GM12878 (cell line): ENCODE measurements around the gene FBXO27.

Source experiments
- CTCF ChIP-seq, 3 experiments: IDR thresholded peaks in 2 of 3; conservative IDR thresholded peaks in 1 of 3; 2 replicates each; pipeline ENCODE4 v1.5.1; 2011; ENCODE audit warnings: low read depth in 3 of 3, low read length in 3 of 3, mild to moderate bottlenecking in 3 of 3, control low read depth in 2 of 3, moderate library complexity in 2 of 3, inconsistent platforms in 1 of 3, mixed read lengths in 1 of 3; ENCODE audit not compliant: control insufficient read depth in 2 of 3, insufficient read depth in 1 of 3; ENCODE audit errors: extremely low read depth in 1 of 3
- E4F1 ChIP-seq: fragments of 450-650 bp; IDR thresholded peaks from 2 replicates; pipeline ENCODE4 v1.6.1; 2018; ENCODE audit warnings: borderline replicate concordance, mild to moderate bottlenecking; ENCODE audit not compliant: partially characterized antibody
- EP300 ChIP-seq, 2 experiments: fragments of 150-350 bp in 1 of 2; IDR thresholded peaks; 2 replicates each; pipeline ENCODE4 v1.6.1; 2011 to 2012; ENCODE audit warnings: low read depth in 2 of 2, low read length in 2 of 2, borderline replicate concordance in 1 of 2, improper control_type of control experiment in 1 of 2, inconsistent platforms in 1 of 2; ENCODE audit not compliant: control insufficient read depth in 1 of 2
- JUND ChIP-seq: IDR thresholded peaks from 2 replicates; pipeline ENCODE4 v1.6.1; 2012; ENCODE audit warnings: low read depth, mild to moderate bottlenecking, low read length, improper control_type of control experiment, moderate library complexity
- MAX ChIP-seq: IDR thresholded peaks from 2 replicates; pipeline ENCODE4 v1.6.1; 2012; ENCODE audit warnings: low read depth, low read length, improper control_type of control experiment
- POLR2A ChIP-seq: IDR thresholded peaks from 2 replicates; pipeline ENCODE4 v1.6.1; 2011; ENCODE audit warnings: low read depth, mild to moderate bottlenecking, low read length
- POLR2AphosphoS5 ChIP-seq: IDR thresholded peaks from 2 replicates; pipeline ENCODE4 v1.6.1; 2011; ENCODE audit warnings: mild to moderate bottlenecking, low read length, inconsistent platforms
- RBBP5 ChIP-seq: fragments of 200-600 bp; sonication (generic); conservative IDR thresholded peaks from 2 replicates; pipeline ENCODE4 v1.6.1; 2016
- SMAD1 ChIP-seq: fragments of 450-650 bp; IDR thresholded peaks from 2 replicates; pipeline ENCODE4 v1.6.1; 2018; ENCODE audit warnings: mild to moderate bottlenecking, low read depth; ENCODE audit not compliant: partially characterized antibody
- TF ChIP-seq, protein P1 (sequence below): fragments of 450-650 bp; formaldehyde crosslinking; IDR thresholded peaks from 2 replicates; pipeline ENCODE4 v1.4.0; 2020; ENCODE audit warnings: mild to moderate bottlenecking, moderate library complexity
- TF ChIP-seq, protein P2 (sequence below): IDR thresholded peaks from 2 replicates; pipeline ENCODE4 v1.6.1; 2012; ENCODE audit warnings: mild to moderate bottlenecking, low read depth, low read length

- TF ChIP-seq POLR2AphosphoS5 (no peak), SMAD1 (no peak), RBBP5 (no peak), EP300 (IDR thresholded peaks at IDR 0.05; ENCODE audit: borderline replicate concordance in 1 of 2, control insufficient read depth in 1 of 2, low read depth in 2 of 2, low read length in 2 of 2) (no peak), E4F1 (no peak), MAX (no peak), JUND (no peak), POLR2A (no peak), CTCF (IDR thresholded peaks at IDR 0.05 in 2 of 3, conservative IDR thresholded peaks at IDR 0.05 in 1 of 3; ENCODE audit: control insufficient read depth in 2 of 3, extremely low read depth in 1 of 3, insufficient read depth in 1 of 3, low read depth in 3 of 3, low read length in 3 of 3) (no peak)
- TF ChIP-seq, protein P1, sequence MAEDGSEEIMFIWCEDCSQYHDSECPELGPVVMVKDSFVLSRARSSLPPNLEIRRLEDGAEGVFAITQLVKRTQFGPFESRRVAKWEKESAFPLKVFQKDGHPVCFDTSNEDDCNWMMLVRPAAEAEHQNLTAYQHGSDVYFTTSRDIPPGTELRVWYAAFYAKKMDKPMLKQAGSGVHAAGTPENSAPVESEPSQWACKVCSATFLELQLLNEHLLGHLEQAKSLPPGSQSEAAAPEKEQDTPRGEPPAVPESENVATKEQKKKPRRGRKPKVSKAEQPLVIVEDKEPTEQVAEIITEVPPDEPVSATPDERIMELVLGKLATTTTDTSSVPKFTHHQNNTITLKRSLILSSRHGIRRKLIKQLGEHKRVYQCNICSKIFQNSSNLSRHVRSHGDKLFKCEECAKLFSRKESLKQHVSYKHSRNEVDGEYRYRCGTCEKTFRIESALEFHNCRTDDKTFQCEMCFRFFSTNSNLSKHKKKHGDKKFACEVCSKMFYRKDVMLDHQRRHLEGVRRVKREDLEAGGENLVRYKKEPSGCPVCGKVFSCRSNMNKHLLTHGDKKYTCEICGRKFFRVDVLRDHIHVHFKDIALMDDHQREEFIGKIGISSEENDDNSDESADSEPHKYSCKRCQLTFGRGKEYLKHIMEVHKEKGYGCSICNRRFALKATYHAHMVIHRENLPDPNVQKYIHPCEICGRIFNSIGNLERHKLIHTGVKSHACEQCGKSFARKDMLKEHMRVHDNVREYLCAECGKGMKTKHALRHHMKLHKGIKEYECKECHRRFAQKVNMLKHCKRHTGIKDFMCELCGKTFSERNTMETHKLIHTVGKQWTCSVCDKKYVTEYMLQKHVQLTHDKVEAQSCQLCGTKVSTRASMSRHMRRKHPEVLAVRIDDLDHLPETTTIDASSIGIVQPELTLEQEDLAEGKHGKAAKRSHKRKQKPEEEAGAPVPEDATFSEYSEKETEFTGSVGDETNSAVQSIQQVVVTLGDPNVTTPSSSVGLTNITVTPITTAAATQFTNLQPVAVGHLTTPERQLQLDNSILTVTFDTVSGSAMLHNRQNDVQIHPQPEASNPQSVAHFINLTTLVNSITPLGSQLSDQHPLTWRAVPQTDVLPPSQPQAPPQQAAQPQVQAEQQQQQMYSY (CRISPR knock-in tag): no peak
- TF ChIP-seq, protein P2, sequence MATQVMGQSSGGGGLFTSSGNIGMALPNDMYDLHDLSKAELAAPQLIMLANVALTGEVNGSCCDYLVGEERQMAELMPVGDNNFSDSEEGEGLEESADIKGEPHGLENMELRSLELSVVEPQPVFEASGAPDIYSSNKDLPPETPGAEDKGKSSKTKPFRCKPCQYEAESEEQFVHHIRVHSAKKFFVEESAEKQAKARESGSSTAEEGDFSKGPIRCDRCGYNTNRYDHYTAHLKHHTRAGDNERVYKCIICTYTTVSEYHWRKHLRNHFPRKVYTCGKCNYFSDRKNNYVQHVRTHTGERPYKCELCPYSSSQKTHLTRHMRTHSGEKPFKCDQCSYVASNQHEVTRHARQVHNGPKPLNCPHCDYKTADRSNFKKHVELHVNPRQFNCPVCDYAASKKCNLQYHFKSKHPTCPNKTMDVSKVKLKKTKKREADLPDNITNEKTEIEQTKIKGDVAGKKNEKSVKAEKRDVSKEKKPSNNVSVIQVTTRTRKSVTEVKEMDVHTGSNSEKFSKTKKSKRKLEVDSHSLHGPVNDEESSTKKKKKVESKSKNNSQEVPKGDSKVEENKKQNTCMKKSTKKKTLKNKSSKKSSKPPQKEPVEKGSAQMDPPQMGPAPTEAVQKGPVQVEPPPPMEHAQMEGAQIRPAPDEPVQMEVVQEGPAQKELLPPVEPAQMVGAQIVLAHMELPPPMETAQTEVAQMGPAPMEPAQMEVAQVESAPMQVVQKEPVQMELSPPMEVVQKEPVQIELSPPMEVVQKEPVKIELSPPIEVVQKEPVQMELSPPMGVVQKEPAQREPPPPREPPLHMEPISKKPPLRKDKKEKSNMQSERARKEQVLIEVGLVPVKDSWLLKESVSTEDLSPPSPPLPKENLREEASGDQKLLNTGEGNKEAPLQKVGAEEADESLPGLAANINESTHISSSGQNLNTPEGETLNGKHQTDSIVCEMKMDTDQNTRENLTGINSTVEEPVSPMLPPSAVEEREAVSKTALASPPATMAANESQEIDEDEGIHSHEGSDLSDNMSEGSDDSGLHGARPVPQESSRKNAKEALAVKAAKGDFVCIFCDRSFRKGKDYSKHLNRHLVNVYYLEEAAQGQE: no peak
These were observed 27.8 kb upstream of the FBXO27 start for GRCh38 chr19:39060171-39060570.
